NT2/D1 (cell line): Measurements from ENCODE around the gene GGA2.
"Not testable (repeated sequence)": the region's sequence is repeated elsewhere in the genome, so short reads cannot be mapped to it uniquely, and the experiment has no call there.

Experiments used
- DNase-seq: peaks from one replicate; pipeline ENCODE4 v3.0.0-alpha.2; 2011; ENCODE audit warnings: low read depth, low spot score
- H3K27me3 ChIP-seq: 2 replicates; pipeline ENCODE4 v1.6.0; 2011; ENCODE audit warnings: mild to moderate bottlenecking; ENCODE audit not compliant: insufficient read length, insufficient read depth
- H3K36me3 ChIP-seq: 2 replicates; pipeline ENCODE4 v1.6.1; 2011; ENCODE audit warnings: mild to moderate bottlenecking, low read length, mixed read lengths; ENCODE audit not compliant: insufficient read depth, insufficient read length
- H3K4me1 ChIP-seq: 2 replicates; pipeline ENCODE4 v1.5.1; 2011; ENCODE audit not compliant: insufficient read depth, insufficient read length
- H3K4me3 ChIP-seq: 2 replicates; pipeline ENCODE4 v1.5.1; 2011; ENCODE audit warnings: low read depth; ENCODE audit not compliant: insufficient read length
- H3K9ac ChIP-seq: 2 replicates; pipeline ENCODE4 v1.6.0; 2011; ENCODE audit warnings: low read depth; ENCODE audit not compliant: insufficient read length
- H3K9me3 ChIP-seq: 2 replicates; pipeline ENCODE4 v1.5.1; 2011; ENCODE audit warnings: mild to moderate bottlenecking, low read length; ENCODE audit not compliant: insufficient read depth
- SUZ12 ChIP-seq: IDR thresholded peaks from 2 replicates; pipeline ENCODE4 v1.6.1; 2011; ENCODE audit not compliant: insufficient read length, insufficient read depth; ENCODE audit errors: extremely low read depth
- YY1 ChIP-seq: IDR thresholded peaks from 2 replicates; pipeline ENCODE4 v1.6.1; 2011; ENCODE audit not compliant: insufficient read length, insufficient read depth
- ZNF274 ChIP-seq: IDR thresholded peaks from 2 replicates; pipeline ENCODE4 v1.6.1; 2011; ENCODE audit warnings: mild to moderate bottlenecking, low read depth, low read length

Gene GGA2

DNA sequence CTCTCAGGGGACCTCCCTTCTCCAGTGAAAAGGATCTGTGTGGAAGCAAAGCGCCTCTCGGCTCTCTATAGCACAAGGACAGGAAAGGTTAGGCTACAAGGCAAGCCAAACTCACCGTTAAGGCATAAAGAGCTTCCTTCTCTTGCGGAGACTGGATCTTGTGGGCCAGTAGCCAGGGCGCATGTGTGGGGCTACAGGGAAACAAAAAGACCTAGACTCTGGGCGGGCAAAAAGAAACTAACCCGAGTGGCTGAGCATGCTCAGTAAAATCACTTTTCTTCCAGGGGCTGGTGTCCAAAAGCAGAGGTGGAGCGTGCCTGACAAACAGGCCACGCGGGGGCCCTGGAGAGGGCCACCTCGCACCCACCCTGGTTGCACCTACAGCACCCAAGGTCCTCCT, 16.1 kb downstream of the GGA2 start:
- no peak overlapping the region for H3K4me3 ChIP-seq
- H3K27me3 ChIP-seq, result no peaks in the 10 kb centered on the region
- H3K36me3 ChIP-seq, result peaks cover 68% of the 10 kb centered on the region
- H3K9ac ChIP-seq, result no peak overlapping the region
- peaks cover 5% of the 10 kb centered on the region for H3K4me1 ChIP-seq
- TF ChIP-seq SUZ12 (no peak), ZNF274 (no peak), YY1 (no peak)
- no peaks in the 10 kb centered on the region for H3K9me3 ChIP-seq
- no peak for DNase-seq

DNA sequence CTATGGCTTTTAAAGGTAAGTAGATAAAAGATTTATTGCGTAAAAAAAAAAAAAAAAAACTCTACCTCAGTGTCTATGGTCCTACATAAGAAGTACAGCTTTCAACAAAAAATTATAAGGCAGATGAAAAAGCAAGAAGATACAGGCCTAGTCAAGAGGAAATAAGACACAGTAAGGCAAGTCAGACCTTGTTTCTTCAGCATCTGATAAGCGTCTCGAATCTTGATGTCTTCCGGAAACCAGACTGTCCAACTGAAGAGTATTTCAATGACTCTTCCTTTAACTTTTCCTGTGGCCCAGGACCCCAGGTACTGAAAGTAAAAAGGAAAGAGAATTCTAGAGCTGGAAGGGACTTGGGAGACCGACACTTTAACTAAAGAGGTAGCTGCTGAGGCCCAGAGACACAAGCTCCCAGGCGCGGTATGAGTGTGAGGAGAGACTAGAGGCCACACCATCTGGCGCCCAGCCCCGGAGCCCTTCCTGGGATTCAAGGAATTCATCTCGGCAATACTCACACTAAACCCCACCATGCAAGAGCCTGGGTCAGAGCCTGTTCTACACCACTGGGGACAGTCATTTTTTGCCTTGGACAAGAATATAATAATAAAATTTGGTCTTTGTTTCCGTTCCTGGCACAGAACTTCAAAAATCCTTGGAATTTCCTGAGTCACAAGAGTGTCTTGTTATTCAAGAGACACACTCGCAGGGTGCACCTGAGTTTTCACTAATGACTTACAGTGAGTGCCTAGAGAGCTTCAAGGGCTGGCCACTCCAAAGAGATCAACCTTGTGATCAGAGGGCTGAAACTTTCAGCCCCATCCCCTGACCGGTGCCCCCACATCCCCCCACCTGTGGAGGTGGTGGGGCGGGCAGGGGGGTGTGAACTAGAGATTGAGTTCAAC, 18.6 kb downstream of the GGA2 start:
- no peak overlapping the region for H3K9ac ChIP-seq
- H3K9me3 ChIP-seq, result no peaks in the 10 kb centered on the region
- no peak overlapping the region for H3K4me3 ChIP-seq
- TF ChIP-seq ZNF274, result no peak
- no peak for TF ChIP-seq SUZ12
- no peak for TF ChIP-seq YY1
- no peak for DNase-seq
- peaks cover 91% of the 10 kb centered on the region for H3K36me3 ChIP-seq
- H3K27me3 ChIP-seq, result no peaks in the 10 kb centered on the region
- H3K4me1 ChIP-seq, result no peaks in the 10 kb centered on the region

DNA sequence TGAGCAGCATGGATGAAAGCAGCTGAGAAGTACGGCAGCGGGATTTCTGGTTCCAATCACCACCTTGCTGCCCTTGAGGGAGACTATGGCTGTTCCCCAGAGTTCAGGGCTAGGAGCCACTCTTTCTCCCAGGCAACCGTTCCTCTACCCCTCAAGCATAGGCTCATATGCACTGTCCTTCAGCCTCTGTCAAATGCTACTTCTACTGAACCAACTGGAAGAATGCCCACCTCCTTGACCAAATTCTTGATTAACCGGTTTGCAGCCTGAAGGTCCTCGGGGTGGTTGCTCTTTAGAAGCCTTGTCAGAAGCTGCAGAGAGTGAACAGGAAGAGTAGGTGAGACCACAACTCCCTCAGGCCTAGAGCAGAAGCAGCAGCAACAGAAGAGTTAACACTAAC, 23.8 kb downstream of the GGA2 start:
- Histone ChIP-seq H3K4me1 (no peaks in the 10 kb centered on the region), H3K36me3 (peaks cover 96% of the 10 kb centered on the region), H3K27me3 (no peaks in the 10 kb centered on the region), H3K4me3 (no peak overlapping the region), H3K9me3 (no peaks in the 10 kb centered on the region), H3K9ac (no peak overlapping the region)
- no peak for TF ChIP-seq ZNF274
- TF ChIP-seq YY1, result no peak
- TF ChIP-seq SUZ12, result no peak
- DNase-seq, result no peak

DNA sequence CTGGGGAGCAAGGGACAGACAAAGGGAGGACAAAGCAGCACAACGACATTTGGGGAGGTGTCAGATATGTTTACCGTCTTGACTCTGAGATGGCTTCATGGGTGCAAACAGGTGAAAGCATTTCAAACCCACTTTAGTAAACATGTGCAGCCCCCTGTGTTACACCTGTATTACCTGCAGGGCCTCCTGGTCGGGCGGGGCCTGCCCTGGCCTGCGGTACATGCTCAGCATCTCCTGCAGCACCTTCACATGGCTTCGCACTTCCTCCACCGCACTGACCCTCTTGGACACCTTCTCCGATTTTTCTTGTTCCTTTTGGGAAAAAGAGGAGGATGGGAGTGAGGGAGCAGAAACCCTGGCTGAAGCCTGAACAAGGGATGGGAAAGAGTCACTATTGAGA, 24.5 kb downstream of the GGA2 start:
- TF ChIP-seq YY1, result no peak
- TF ChIP-seq SUZ12, result no peak
- no peak for TF ChIP-seq ZNF274
- Histone ChIP-seq H3K9me3 (no peaks in the 10 kb centered on the region), H3K36me3 (peaks cover 96% of the 10 kb centered on the region), H3K4me3 (no peak overlapping the region), H3K4me1 (no peaks in the 10 kb centered on the region), H3K27me3 (no peaks in the 10 kb centered on the region), H3K9ac (no peak overlapping the region)
- DNase-seq, result no peak

DNA sequence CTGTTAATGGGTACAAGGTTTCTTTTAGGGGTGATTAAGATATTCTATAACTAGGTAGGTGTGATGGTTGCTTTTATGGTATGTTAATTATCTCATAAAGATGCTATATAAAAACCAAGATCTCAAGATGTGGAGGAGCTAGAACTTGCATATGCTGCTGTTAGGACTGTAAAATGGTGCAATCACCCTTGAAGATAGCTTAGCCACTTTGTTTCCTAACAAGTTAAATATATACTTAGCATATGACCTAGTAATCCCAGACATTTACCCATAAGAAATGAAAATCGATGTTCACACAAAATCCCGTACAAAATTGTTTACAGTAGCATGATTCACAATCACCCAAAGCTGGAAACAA, 25.1 kb downstream of the GGA2 start:
- Histone ChIP-seq H3K9ac (no peak overlapping the region), H3K9me3 (no peaks in the 10 kb centered on the region), H3K36me3 (peaks cover 98% of the 10 kb centered on the region), H3K4me1 (no peaks in the 10 kb centered on the region), H3K4me3 (no peak overlapping the region), H3K27me3 (no peaks in the 10 kb centered on the region)
- TF ChIP-seq SUZ12, result no peak
- no peak for TF ChIP-seq YY1
- TF ChIP-seq ZNF274, result no peak
- DNase-seq, result no peak

DNA sequence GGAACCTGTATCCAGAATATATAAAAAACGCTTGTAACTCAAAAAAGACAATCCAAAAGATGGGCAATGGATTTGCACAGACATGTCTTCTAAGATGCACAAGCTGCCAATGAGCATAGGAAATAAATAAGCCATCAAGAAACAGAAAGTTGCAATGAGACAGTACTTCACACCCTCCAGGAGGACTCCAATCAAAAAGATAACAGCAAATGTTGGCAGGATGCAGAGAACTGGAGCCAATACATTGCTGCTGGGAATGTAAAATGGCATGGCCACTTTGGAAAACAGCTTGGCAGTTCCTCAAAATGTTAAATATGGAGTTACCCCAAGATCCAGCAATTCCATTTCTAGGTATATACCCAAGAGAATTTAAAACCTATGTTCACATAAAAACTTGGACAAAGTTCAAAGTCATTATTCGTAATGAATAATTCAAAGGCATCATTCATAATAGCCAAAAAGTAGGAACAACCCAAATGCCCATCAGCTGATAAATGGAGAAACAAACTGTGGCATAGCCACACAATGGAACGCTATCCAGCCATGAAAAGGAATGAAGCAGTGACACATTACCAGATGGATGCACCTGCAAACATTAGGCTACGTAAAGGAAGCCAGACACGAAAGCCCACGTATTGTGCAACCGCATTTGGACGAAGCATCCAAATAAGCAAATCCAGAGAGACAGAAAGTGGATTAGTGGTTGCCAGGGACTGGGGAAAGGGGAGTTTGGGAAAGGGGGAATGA, 25.6 kb downstream of the GGA2 start:
- Histone ChIP-seq H3K27me3 (no peaks in the 10 kb centered on the region), H3K36me3 (peaks cover 98% of the 10 kb centered on the region), H3K9ac (no peak overlapping the region), H3K9me3 (no peaks in the 10 kb centered on the region), H3K4me3 (no peak overlapping the region), H3K4me1 (no peaks in the 10 kb centered on the region)
- DNase-seq, result no peak
- no peak for TF ChIP-seq ZNF274
- TF ChIP-seq SUZ12, result no peak
- TF ChIP-seq YY1, result no peak

DNA sequence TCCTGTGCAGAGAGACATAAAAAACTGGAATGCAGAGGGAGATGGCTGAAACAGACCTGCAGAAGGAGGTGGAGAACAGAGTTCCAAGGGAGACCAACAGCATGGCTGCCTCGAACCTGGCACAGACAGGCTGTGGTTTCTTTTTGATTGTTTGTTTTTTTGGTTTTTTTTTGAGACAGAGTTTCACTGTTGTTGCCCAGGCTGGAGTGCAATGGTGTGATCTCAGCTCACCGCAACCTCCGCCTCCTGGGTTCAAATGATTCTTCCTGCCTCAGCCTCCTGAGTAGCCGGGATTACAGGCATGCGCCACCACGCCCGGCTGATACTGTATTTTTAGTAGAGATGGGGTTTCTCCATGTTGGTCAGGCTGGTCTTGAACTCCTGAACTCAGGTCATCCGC, 26.8 kb downstream of the GGA2 start:
- H3K9me3 ChIP-seq, DNase-seq, H3K4me1 ChIP-seq, H3K9ac ChIP-seq, H3K4me3 ChIP-seq, H3K27me3 ChIP-seq: not testable (repeated sequence)
- H3K36me3 ChIP-seq, result peaks cover 98% of the 10 kb centered on the region
